Bladder microvascular endothelial cell (primary cell): ENCODE results near the gene ITGBL1. TPM values are rescaled to one million over a fixed set of nuclear protein-coding genes. Genes with fewer than 3 reads are reported as not detected.

ENCODE experiments used
- total RNA-seq: library from RNA; depleted of rRNA; stranded (reverse); fragments of >200 nt; gene quantifications from 2 replicates; pipeline ENCODE4 v1.2.3, GENCODE V29; 2014

Gene ITGBL1, protein sequence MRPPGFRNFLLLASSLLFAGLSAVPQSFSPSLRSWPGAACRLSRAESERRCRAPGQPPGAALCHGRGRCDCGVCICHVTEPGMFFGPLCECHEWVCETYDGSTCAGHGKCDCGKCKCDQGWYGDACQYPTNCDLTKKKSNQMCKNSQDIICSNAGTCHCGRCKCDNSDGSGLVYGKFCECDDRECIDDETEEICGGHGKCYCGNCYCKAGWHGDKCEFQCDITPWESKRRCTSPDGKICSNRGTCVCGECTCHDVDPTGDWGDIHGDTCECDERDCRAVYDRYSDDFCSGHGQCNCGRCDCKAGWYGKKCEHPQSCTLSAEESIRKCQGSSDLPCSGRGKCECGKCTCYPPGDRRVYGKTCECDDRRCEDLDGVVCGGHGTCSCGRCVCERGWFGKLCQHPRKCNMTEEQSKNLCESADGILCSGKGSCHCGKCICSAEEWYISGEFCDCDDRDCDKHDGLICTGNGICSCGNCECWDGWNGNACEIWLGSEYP
- 3.2 and 13.3 TPM in 2 replicates for total RNA-seq

GRCh38 chr13:101452519-101453485 is at the start of gene ITGBL1:
ITGBL1 (plus strand) TSS chr13:101452675; CDS start chr13:101452834, 159 bp downstream.

DNA sequence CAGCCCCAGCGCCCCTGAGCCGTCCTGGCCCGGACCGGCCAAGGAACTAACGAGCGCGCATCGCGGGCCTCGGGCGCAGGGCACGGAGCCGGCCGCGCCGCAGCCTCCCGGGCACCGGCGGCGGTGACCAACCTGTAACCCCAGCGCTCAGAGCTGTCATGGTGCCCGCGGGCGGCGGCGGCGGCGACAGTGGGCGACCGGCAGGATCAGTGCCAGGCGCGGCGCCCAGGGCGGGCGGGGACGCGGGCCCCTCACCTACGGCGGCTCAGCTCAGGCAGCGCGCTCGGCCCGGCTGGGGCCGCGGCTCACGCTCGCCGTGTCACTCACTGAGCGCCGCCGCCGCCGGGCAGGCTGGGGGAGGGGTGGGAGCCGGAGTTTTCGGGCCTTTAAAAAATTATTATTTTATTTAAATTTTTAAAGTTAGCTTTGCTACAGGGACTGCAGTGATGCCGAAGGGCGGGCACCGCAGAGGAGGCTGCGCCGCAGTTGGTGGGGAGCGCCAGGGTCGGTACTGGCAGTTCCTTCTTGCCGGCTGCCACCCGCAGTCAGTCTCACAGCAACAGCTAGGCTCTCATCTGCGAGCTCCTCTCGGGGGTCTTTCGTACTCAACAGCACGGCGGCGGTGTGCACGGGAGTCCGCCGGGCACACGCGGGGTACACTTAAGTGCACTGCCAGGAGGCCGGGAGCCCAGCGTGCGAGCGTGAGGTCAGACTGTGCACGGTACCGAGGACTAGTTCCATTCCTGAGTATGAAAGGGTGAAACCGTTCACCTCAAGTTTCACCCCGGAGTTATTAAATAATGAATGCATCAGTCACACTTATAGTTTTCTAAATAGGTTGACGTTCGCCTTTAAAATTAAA is 36.1 kb upstream of the ITGBL1 start, which contains the start of gene NALCN:
TSS of gene NALCN (minus strand) at position 328 of the 862 bp plus-strand sequence. CDS start 17,382 bp downstream, outside the sequence.

Other genes with a start within 250 kb of the ITGBL1 start
- 0.32 and 9.6 TPM in 2 replicates for gene NALCN, start 36.2 kb upstream of the ITGBL1 start, total RNA-seq